Heart right ventricle (tissue), 16 donors: Measurements from ENCODE around the gene CEACAM19. TPM values are rescaled to one million over a fixed set of nuclear protein-coding genes. Genes with fewer than 3 reads are reported as not detected.

Source experiments
- ATAC-seq, 8 donors: fragments of 200-7000 bp; cut with Tn5 transposase; one replicate each; pipeline ENCODE4 v1.9.1; 2020; ENCODE audit warnings: mild to moderate bottlenecking in 8 of 8, moderate library complexity in 8 of 8, moderate number of reproducible peaks in 1 of 8
- DNase-seq, 2 donors: peaks; one replicate each; pipeline ENCODE4 v3.0.0-alpha.2; 2020
- H3K27ac ChIP-seq, 10 donors: fragments of 200-600 bp; sonication (generic) in 2 of 10; one replicate each; pipeline versions ENCODE4 v1.5.0 to v1.8.0; 2020 to 2022; ENCODE audit warnings: mild to moderate bottlenecking in 3 of 10
- H3K27me3 ChIP-seq, 7 donors: fragments of 200-600 bp; one replicate each; pipeline ENCODE4 v1.8.0; 2021 to 2022; ENCODE audit warnings: mild to moderate bottlenecking in 2 of 7
- H3K36me3 ChIP-seq, 9 donors: fragments of 200-600 bp; sonication (generic) in 1 of 9; one replicate each; pipeline versions ENCODE4 v1.5.0 to v1.8.0; 2020 to 2022; ENCODE audit warnings: mild to moderate bottlenecking in 2 of 9
- H3K4me1 ChIP-seq, 9 donors: fragments of 200-600 bp; sonication (generic) in 1 of 9; one replicate each; pipeline versions ENCODE4 v1.5.0 to v1.8.0; 2020 to 2022; ENCODE audit warnings: mild to moderate bottlenecking in 4 of 9
- H3K4me3 ChIP-seq, 10 donors: fragments of 200-600 bp; sonication (generic) in 2 of 10; one replicate each; pipeline versions ENCODE4 v1.5.0 to v1.8.0; 2020 to 2022; ENCODE audit warnings: mild to moderate bottlenecking in 7 of 10, moderate library complexity in 2 of 10
- H3K9me3 ChIP-seq, 11 donors: fragments of 200-600 bp in 10 of 11; sonication (generic) in 2 of 11; one replicate each; pipeline versions ENCODE4 v1.5.0 to v1.8.0; 2013 to 2022; ENCODE audit warnings: mild to moderate bottlenecking in 2 of 11, control low read depth in 1 of 11, moderate library complexity in 1 of 11
- WGBS, 2 donors: extraction: QIAGEN DNeasy Blood & Tissue Kit; methylation state at CpG; one replicate each; pipeline ENCODE4 v1.1.7; 2013; ENCODE audit warnings: inconsistent platforms in 1 of 2; 5-methylcytosine and 5-hydroxymethylcytosine counted together
- intact Hi-C, 10 donors: fragments of 100-400 bp; cut with DNase I; formaldehyde crosslinking; loops; one replicate each; pipeline versions ENCODE4 v1.11.1 to v1.14.2; 2022
- polyA plus RNA-seq, 2 donors: library from polyadenylated mRNA; stranded (reverse); fragments of 200-250 nt; gene quantifications; one replicate each; pipeline ENCODE4 v1.2.3, GENCODE V29; 2013
- total RNA-seq, 10 donors: library from RNA; stranded (reverse); fragmentation: NEBNext Ultra II Directional in 3 of 10; extraction: Animal tissue kit (Norgen Biotek cat#: 25700) in 3 of 10; gene quantifications; one replicate each; pipeline versions ENCODE4 v1.2.1 to v1.2.4, GENCODE V29; 2021 to 2023
- TF ChIP-seq, protein P1 (sequence below), 9 donors: fragments of 200-600 bp; sonication (generic) in 2 of 9; IDR thresholded peaks; one replicate each; pipeline versions ENCODE4 v1.5.0 to v1.8.0; 2021 to 2022; ENCODE audit warnings: antibody characterized with exemption in 9 of 9, mild to moderate bottlenecking in 5 of 9, moderate library complexity in 1 of 9
- donor health status: Arrhythmogenic right ventricular cardiomyopathy.
- donor health status: ischemic (EF 13 %, LVEDD 7.1; RV severe dilation, severe dysfunction).
- donor health status: healthy with polysubstance abuse.
- donor health status: DM: no; HTN: yes; CAD: no.
- donor health status: DM: no; HTN: no; CAD: no.
- donor health status: ischemic (EF 25% LVEDD 6.9; RV normal size, moderate dysfunction).
- donor health status: ischemic (EF 25% LVEDD 5.7; RV mildly dilated, moderate dysfunction).
- donor health status: healthy.
- donor health status: DM: yes; HTN: yes; CAD: no.
- donor health status: Ischemic cardiomyopathy.
- donor health status: ischemic (EF 35%, LVEDD 5.7; RV mildly dilated, moderate dysfunction).
- donor health status: nonischemic (EF 11% LVEDD 7.7; RV severe dilation, severe dysfunction).
- donor health status: DM: yes; HTN: yes; CAD: no.
- donor health status: PGD.
- donor health status: ischemic (EF 29% LVEDD 5.4; RV normal size, mild dysfunction).
- donor health status: nonischemic (EF 23%, LVEDD 6.1; RV moderate dilation, normal function).

Gene CEACAM19
- total and polyA plus RNA-seq, 12 donors = 3.3 to 36.8 (median 5.5) TPM

GRCh38 chr19:44640518-44640917 is 30.8 kb upstream of the CEACAM19 start:
- ATAC-seq (no peak), DNase-seq (no peak)
- Histone ChIP-seq H3K27ac (no peak overlapping the region), H3K27me3 (no peaks in the 10 kb centered on the region), H3K4me3 (no peak overlapping the region), H3K4me1 (peaks cover 0 to 22% (median 13%) of the 10 kb centered on the region in 9 donors), H3K9me3 (no peaks in the 10 kb centered on the region), H3K36me3 (no peaks in the 10 kb centered on the region)
- intact Hi-C loops = loop anchor here in 3 of 10 donors (5.0 kb wide), 2 partner anchors 33 to 48 kb away; no protein-coding TSS in a partner anchor
- WGBS, 2 donors = 66 to 68% methylated on average over 3 of the region's 3 CpGs
- TF ChIP-seq, protein P1, sequence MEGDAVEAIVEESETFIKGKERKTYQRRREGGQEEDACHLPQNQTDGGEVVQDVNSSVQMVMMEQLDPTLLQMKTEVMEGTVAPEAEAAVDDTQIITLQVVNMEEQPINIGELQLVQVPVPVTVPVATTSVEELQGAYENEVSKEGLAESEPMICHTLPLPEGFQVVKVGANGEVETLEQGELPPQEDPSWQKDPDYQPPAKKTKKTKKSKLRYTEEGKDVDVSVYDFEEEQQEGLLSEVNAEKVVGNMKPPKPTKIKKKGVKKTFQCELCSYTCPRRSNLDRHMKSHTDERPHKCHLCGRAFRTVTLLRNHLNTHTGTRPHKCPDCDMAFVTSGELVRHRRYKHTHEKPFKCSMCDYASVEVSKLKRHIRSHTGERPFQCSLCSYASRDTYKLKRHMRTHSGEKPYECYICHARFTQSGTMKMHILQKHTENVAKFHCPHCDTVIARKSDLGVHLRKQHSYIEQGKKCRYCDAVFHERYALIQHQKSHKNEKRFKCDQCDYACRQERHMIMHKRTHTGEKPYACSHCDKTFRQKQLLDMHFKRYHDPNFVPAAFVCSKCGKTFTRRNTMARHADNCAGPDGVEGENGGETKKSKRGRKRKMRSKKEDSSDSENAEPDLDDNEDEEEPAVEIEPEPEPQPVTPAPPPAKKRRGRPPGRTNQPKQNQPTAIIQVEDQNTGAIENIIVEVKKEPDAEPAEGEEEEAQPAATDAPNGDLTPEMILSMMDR (IDR thresholded peaks at IDR 0.05) = no peak

- TF ChIP-seq, protein P1 (IDR thresholded peaks at IDR 0.05) = no peak
- intact Hi-C loops = loop anchor here in 3 of 10 donors (5.0 kb wide), 2 partner anchors 34 to 49 kb away; no protein-coding TSS in a partner anchor
- Histone ChIP-seq H3K36me3 (peaks cover 0 to 3% (median 0%) of the 10 kb centered on the region in 9 donors), H3K4me3 (no peak overlapping the region), H3K9me3 (no peaks in the 10 kb centered on the region), H3K27ac (no peak overlapping the region), H3K27me3 (no peaks in the 10 kb centered on the region), H3K4me1 (peaks cover 0 to 34% (median 21%) of the 10 kb centered on the region in 9 donors)
- ATAC-seq (no peak), DNase-seq (no peak)
- 87 to 91% methylated on average over 9 of the region's 9 CpGs for WGBS, 2 donors
Observed at GRCh38 chr19:44641501-44642265, 29.6 kb upstream of the CEACAM19 start.

- DNase-seq (no peak), ATAC-seq (no peak)
- Histone ChIP-seq H3K4me3 (no peak overlapping the region), H3K27ac (no peak overlapping the region), H3K36me3 (peaks cover 0 to 6% (median 0%) of the 10 kb centered on the region in 9 donors), H3K27me3 (no peaks in the 10 kb centered on the region), H3K9me3 (no peaks in the 10 kb centered on the region), H3K4me1 (peaks cover 5 to 41% (median 28%) of the 10 kb centered on the region in 9 donors)
- intact Hi-C loops = loop anchor here in 3 of 10 donors (5.0 kb wide), 2 partner anchors 35 to 50 kb away; no protein-coding TSS in a partner anchor
- TF ChIP-seq, protein P1 (IDR thresholded peaks at IDR 0.05) = no peak
- WGBS, 2 donors = 39 to 42% methylated on average over 1 of the region's 1 CpG
Observed at GRCh38 chr19:44642377-44642776, 28.9 kb upstream of the CEACAM19 start.

DNA sequence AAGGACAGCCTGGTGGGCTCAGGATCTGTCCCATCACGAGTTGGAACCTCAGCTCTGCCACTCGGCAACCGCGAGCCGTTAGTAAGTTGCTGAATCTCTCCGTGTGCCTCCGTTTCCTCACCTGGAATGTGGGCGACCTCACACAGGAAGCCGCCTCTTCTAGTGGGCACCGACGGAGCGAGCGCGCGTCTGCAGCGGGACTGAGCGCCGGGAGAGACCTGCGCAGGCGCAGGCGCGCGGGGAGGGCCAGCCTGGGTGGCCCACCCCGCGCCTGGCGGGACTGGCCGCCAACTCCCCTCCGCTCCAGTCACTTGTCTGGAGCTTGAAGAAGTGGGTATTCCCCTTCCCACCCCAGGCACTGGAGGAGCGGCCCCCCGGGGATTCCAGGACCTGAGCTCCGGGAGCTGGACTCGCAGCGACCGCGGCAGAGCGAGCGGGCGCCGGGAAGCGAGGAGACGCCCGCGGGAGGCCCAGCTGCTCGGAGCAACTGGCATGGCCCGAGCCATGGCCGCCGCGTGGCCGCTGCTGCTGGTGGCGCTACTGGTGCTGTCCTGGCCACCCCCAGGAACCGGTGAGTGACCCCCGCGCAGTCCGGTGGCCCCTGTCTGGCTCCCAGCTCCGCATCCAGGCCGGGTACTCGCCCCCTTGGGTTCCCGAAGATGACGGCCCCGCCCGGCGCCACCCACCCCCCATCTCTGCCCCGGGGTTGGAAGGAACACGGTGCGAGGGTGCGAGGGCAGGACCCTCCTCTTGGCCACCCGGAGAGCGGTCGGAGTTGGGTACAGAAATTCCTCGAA is 27.5 kb upstream of the CEACAM19 start, which contains the start of gene PVR:
Gene PVR (plus strand): TSS at position 306 of the 797 bp plus-strand sequence. CDS start 187 bp downstream, at position 493.
- TF ChIP-seq, protein P1 (IDR thresholded peaks at IDR 0.05) = peak in 4 of 9 donors; percentile 7 to 30 (median 14)
- Histone ChIP-seq H3K4me3 (peak within 1 kb of the TSS; percentile 69 to 96 (median 88)), H3K9me3 (no peaks in the 10 kb centered on the region), H3K27me3 (no peaks in the 10 kb centered on the region), H3K4me1 (peaks cover 6 to 55% (median 40%) of the 10 kb centered on the region in 9 donors), H3K36me3 (peaks cover 0 to 13% (median 0%) of the 10 kb centered on the region in 9 donors), H3K27ac (peak within 1 kb of the TSS; percentile 51 to 95 (median 91))
- ATAC-seq (peak; percentile 90 to 96 (median 93)), DNase-seq (peak; percentile 62 to 81)
- WGBS, 2 donors = 0% methylated on average over 68 to 70 of the region's 70 CpGs
- intact Hi-C loops = loop anchor here in 3 of 10 donors (5.0 kb wide), 2 partner anchors 37 to 52 kb away; no protein-coding TSS in a partner anchor
